GM12878 (cell line): ENCODE results near the gene SHB. TPM values are rescaled to one million over a fixed set of nuclear protein-coding genes. Genes with fewer than 3 reads are reported as not detected.

ENCODE experiments used
- ATAC-seq: fragments of 200-7000 bp; cut with Tn5 transposase; 3 replicates; pipeline ENCODE4 v1.9.1; 2020; ENCODE audit warnings: mild to moderate bottlenecking, moderate library complexity
- BruUV-seq: library from RNA; stranded (reverse); fragments of 400-500 nt; replicated peaks from 2 replicates; lab custom pipeline; 2021; lab: Mats Ljungman, UMichigan
- CTCF ChIA-PET: fragments of 300-600 bp; sonication (Branson Sonifier 250); formaldehyde crosslinking; extraction: SDS; loops from one replicate; lab custom pipeline; 2021; ENCODE audit warnings: inconsistent platforms; lab: Yijun Ruan, JAX
- POLR2A ChIA-PET: fragments of 350-600 bp; formaldehyde crosslinking; extraction: SDS; loops from one replicate; lab custom pipeline; 2021; ENCODE audit warnings: inconsistent platforms; lab: Charles Lee
- RAD21 ChIA-PET: fragments of 300-600 bp; sonication (Branson Sonifier 250); formaldehyde crosslinking; loops from one replicate; lab custom pipeline; 2023; ENCODE audit warnings: antibody characterized with exemption; ENCODE audit not compliant: unreplicated experiment; lab: Charles Lee
- SMC1A ChIA-PET: fragments of 300-600 bp; sonication (Branson Sonifier 250); formaldehyde crosslinking; loops from one replicate; lab custom pipeline; 2023; ENCODE audit not compliant: unreplicated experiment, uncharacterized antibody; lab: Charles Lee
- DNase-seq: peaks from one replicate; pipeline ENCODE4 v3.0.0-alpha.2; 2011; ENCODE audit warnings: low read depth, low spot score
- FAIRE-seq: peaks from 3 replicates; lab custom pipeline; 2011; peaks lifted over from hg19 to GRCh38; lab: Jason Lieb, UNC
- H2AFZ ChIP-seq: 2 replicates; pipeline ENCODE4 v1.6.0; 2011; ENCODE audit warnings: low read depth, low read length, control low read depth; ENCODE audit not compliant: control insufficient read depth
- H3K27ac ChIP-seq: 2 replicates; pipeline ENCODE4 v1.5.1; 2011; ENCODE audit warnings: control low read depth; ENCODE audit not compliant: control insufficient read depth, insufficient read depth
- H3K27me3 ChIP-seq, 2 experiments: replicated peaks in 1 of 2; 2 replicates each; pipeline versions ENCODE4 v1.6.0 to v1.6.1; 2011; ENCODE audit warnings: low read length in 1 of 2; ENCODE audit not compliant: control insufficient read depth in 2 of 2, insufficient read depth in 2 of 2
- H3K36me3 ChIP-seq, 2 experiments: 2 replicates each; pipeline ENCODE4 v1.5.1; 2011; ENCODE audit warnings: low read length in 1 of 2; ENCODE audit not compliant: control insufficient read depth in 2 of 2, insufficient read depth in 2 of 2
- H3K4me1 ChIP-seq: 2 replicates; pipeline ENCODE4 v1.6.1; 2011; ENCODE audit warnings: mild to moderate bottlenecking, low read length, moderate library complexity, mixed read lengths; ENCODE audit not compliant: control insufficient read depth, insufficient read depth
- H3K4me2 ChIP-seq: 2 replicates; pipeline ENCODE4 v1.6.0; 2011; ENCODE audit warnings: control low read depth; ENCODE audit not compliant: control insufficient read depth, insufficient read depth
- H3K4me3 ChIP-seq: fragments of 200-600 bp; sonication (generic); 2 replicates; pipeline ENCODE4 v1.5.1; 2016
- H3K79me2 ChIP-seq: 2 replicates; pipeline ENCODE4 v1.6.0; 2011; ENCODE audit warnings: low read length; ENCODE audit not compliant: control insufficient read depth, insufficient read depth
- H3K9ac ChIP-seq: 2 replicates; pipeline ENCODE4 v1.8.0; 2011; ENCODE audit warnings: low read length, control low read depth, mixed read lengths; ENCODE audit not compliant: control insufficient read depth, insufficient read depth
- H3K9me3 ChIP-seq: replicated peaks from 3 replicates; pipeline ENCODE4 v1.5.1; 2011; ENCODE audit warnings: mild to moderate bottlenecking, low read length; ENCODE audit not compliant: control insufficient read depth, insufficient read depth
- H4K20me1 ChIP-seq: 2 replicates; pipeline ENCODE4 v1.6.0; 2011; ENCODE audit not compliant: control insufficient read depth, insufficient read depth
- NBN ChIP-seq: fragments of 450-650 bp; IDR thresholded peaks from 2 replicates; pipeline ENCODE4 v1.6.1; 2016
- POLR2A ChIP-seq: IDR thresholded peaks from 2 replicates; pipeline ENCODE4 v1.6.1; 2011; ENCODE audit warnings: low read depth, mild to moderate bottlenecking, low read length
- POU2F2 ChIP-seq: IDR thresholded peaks from 3 replicates; pipeline ENCODE4 v1.6.1; 2011; ENCODE audit warnings: low read depth, mild to moderate bottlenecking, low read length, borderline replicate concordance
- SUPT20H ChIP-seq: IDR thresholded peaks from 2 replicates; pipeline ENCODE4 v1.6.1; 2011; ENCODE audit warnings: low read depth, mild to moderate bottlenecking, low read length, moderate library complexity, borderline replicate concordance; ENCODE audit not compliant: control insufficient read depth
- WRNIP1 ChIP-seq: IDR thresholded peaks from 2 replicates; pipeline ENCODE4 v1.6.1; 2011; ENCODE audit warnings: low read depth, low read length, improper control_type of control experiment, borderline replicate concordance
- WGBS: methylation state at CpG from one replicate; pipeline ENCODE4 v1.1.6; 2016; ENCODE audit warnings: low lambda C conversion rate; ENCODE audit not compliant: insufficient replicate concordance, insufficient coverage; ENCODE audit errors: missing lambda C conversion rate; 5-methylcytosine and 5-hydroxymethylcytosine counted together
- in situ Hi-C: fragments of 300-500 bp; cut with MboI; formaldehyde crosslinking; loops from 9 replicates; pipeline ENCODE4 v1.14.3; 2018; ENCODE audit warnings: mixed read lengths
- intact Hi-C: fragments of 100-400 bp; cut with micrococcal nuclease; formaldehyde crosslinking; loops from one replicate; pipeline ENCODE4 v1.14.2; 2022; ENCODE audit not compliant: unreplicated experiment
- polyA plus RNA-seq, 11 experiments: library from polyadenylated mRNA; depleted of rRNA in 4 of 11; unstranded in 6 of 11; stranded (reverse) in 5 of 11; fragments of >200 nt; fragmentation: Nextera tagmentation in 4 of 11; fragmentation: Illumina TruSeq in 1 of 11; extraction: Ambion mirVana in 4 of 11; extraction: Trizol in 1 of 11; gene quantifications; 1 replicate in 1 of 11; 2 replicates in 10 of 11; pipeline versions ENCODE4 v1.2.1 to v1.2.3, GENCODE V29; 2011 to 2016; ENCODE audit warnings: inconsistent platforms in 2 of 11, missing spikeins in 2 of 11, low read depth in 1 of 11
- total RNA-seq, 4 experiments: library from RNA; depleted of rRNA in 3 of 4; stranded (reverse); fragments of >200 nt in 3 of 4; fragmentation: Illumina TruSeq in 1 of 4; extraction: Trizol in 1 of 4; gene quantifications; 2 replicates each; pipeline versions ENCODE4 v1.2.1 to v1.2.3, GENCODE V29; 2013 to 2021
- TF ChIP-seq, protein P1 (sequence below): fragments of 450-650 bp; IDR thresholded peaks from 2 replicates; pipeline ENCODE4 v1.6.1; 2014; ENCODE audit warnings: mild to moderate bottlenecking
- TF ChIP-seq, protein P2 (sequence below): fragments of 450-650 bp; IDR thresholded peaks from 2 replicates; pipeline ENCODE4 v1.6.1; 2017; ENCODE audit warnings: mild to moderate bottlenecking, moderate library complexity
- TF ChIP-seq, protein P3 (sequence below): fragments of 450-650 bp; formaldehyde crosslinking; IDR thresholded peaks from 2 replicates; pipeline ENCODE4 v1.4.0; 2022; ENCODE audit warnings: mild to moderate bottlenecking, moderate library complexity

Gene SHB
- total and polyA plus RNA-seq, 10 of the 15 experiments (the other 5 are each of a cell fraction or from before 2014, with no cell fraction given): 0.29 to 6.2 (median 1.3) TPM

DNA sequence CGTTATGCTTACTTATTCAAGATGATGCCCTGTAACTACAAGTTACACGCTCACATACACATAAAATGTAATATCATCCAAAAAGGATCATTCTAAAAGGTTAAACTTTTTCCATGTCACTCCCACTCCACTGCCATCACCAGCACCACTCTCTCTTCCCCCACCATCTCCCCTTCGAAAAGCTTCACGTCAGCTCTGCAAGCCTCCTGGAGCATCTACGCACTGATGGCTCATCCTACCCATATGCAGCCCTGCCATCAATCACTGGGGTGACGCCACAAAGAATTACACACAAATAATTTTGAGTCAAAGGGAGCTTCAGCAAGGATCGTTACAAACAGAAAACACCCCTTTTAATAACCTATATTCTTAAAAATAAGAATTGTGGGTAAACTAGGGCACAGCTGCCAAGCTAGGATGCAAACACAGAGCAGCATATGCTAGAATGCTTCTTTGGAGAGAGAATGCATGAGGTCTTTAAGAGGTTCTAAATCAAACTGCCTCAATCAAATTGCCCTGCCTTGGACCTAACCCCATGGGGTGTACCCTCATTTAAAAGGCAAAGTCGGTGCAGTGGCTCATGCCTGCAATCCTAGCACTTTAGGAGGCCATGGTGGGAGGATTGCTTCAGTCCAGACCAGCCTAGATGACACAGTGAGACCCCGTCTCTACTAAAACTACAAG lies 56.1 kb downstream of the SHB start:
- no TSS peak for BruUV-seq
- no peaks in the 10 kb centered on the region for H4K20me1 ChIP-seq
- POLR2A ChIA-PET: interaction anchor here (1.5 kb wide), 1 partner anchor 11 kb away, joined by 3 read pairs; no protein-coding TSS in a partner anchor
- DNase-seq: no peak
- H3K27ac ChIP-seq: no peak overlapping the region
- no peak overlapping the region for H2AFZ ChIP-seq
- H3K9me3 ChIP-seq: no peaks in the 10 kb centered on the region
- in situ Hi-C loops (loop anchor here (25.0 kb wide), 1 partner anchor 526 kb away; the partner anchor contains the start of gene POLR1E), intact Hi-C loops (no loop called here)
- H3K79me2 ChIP-seq: no peaks in the 10 kb centered on the region
- SMC1A ChIA-PET: interaction anchor here (1.3 kb wide), 1 partner anchor 46 kb away, joined by 3 read pairs; no protein-coding TSS in a partner anchor
- H3K4me2 ChIP-seq: no peak overlapping the region
- no peaks in the 10 kb centered on the region; a peak in 1 of 4 replicates for H3K36me3 ChIP-seq
- RAD21 ChIA-PET: no interaction called here
- no peak for ATAC-seq
- FAIRE-seq: no peak
- peaks cover 13% of the 10 kb centered on the region for H3K4me1 ChIP-seq
- no peak overlapping the region for H3K4me3 ChIP-seq
- TF ChIP-seq, protein P1, sequence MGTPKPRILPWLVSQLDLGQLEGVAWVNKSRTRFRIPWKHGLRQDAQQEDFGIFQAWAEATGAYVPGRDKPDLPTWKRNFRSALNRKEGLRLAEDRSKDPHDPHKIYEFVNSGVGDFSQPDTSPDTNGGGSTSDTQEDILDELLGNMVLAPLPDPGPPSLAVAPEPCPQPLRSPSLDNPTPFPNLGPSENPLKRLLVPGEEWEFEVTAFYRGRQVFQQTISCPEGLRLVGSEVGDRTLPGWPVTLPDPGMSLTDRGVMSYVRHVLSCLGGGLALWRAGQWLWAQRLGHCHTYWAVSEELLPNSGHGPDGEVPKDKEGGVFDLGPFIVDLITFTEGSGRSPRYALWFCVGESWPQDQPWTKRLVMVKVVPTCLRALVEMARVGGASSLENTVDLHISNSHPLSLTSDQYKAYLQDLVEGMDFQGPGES: no peak
- TF ChIP-seq SUPT20H (no peak), POU2F2 (no peak), WRNIP1 (no peak), NBN (no peak), POLR2A (no peak)
- TF ChIP-seq, protein P2, sequence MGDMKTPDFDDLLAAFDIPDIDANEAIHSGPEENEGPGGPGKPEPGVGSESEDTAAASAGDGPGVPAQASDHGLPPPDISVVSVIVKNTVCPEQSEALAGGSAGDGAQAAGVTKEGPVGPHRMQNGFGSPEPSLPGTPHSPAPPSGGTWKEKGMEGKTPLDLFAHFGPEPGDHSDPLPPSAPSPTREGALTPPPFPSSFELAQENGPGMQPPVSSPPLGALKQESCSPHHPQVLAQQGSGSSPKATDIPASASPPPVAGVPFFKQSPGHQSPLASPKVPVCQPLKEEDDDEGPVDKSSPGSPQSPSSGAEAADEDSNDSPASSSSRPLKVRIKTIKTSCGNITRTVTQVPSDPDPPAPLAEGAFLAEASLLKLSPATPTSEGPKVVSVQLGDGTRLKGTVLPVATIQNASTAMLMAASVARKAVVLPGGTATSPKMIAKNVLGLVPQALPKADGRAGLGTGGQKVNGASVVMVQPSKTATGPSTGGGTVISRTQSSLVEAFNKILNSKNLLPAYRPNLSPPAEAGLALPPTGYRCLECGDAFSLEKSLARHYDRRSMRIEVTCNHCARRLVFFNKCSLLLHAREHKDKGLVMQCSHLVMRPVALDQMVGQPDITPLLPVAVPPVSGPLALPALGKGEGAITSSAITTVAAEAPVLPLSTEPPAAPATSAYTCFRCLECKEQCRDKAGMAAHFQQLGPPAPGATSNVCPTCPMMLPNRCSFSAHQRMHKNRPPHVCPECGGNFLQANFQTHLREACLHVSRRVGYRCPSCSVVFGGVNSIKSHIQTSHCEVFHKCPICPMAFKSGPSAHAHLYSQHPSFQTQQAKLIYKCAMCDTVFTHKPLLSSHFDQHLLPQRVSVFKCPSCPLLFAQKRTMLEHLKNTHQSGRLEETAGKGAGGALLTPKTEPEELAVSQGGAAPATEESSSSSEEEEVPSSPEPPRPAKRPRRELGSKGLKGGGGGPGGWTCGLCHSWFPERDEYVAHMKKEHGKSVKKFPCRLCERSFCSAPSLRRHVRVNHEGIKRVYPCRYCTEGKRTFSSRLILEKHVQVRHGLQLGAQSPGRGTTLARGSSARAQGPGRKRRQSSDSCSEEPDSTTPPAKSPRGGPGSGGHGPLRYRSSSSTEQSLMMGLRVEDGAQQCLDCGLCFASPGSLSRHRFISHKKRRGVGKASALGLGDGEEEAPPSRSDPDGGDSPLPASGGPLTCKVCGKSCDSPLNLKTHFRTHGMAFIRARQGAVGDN: no peak
- TF ChIP-seq, protein P3, sequence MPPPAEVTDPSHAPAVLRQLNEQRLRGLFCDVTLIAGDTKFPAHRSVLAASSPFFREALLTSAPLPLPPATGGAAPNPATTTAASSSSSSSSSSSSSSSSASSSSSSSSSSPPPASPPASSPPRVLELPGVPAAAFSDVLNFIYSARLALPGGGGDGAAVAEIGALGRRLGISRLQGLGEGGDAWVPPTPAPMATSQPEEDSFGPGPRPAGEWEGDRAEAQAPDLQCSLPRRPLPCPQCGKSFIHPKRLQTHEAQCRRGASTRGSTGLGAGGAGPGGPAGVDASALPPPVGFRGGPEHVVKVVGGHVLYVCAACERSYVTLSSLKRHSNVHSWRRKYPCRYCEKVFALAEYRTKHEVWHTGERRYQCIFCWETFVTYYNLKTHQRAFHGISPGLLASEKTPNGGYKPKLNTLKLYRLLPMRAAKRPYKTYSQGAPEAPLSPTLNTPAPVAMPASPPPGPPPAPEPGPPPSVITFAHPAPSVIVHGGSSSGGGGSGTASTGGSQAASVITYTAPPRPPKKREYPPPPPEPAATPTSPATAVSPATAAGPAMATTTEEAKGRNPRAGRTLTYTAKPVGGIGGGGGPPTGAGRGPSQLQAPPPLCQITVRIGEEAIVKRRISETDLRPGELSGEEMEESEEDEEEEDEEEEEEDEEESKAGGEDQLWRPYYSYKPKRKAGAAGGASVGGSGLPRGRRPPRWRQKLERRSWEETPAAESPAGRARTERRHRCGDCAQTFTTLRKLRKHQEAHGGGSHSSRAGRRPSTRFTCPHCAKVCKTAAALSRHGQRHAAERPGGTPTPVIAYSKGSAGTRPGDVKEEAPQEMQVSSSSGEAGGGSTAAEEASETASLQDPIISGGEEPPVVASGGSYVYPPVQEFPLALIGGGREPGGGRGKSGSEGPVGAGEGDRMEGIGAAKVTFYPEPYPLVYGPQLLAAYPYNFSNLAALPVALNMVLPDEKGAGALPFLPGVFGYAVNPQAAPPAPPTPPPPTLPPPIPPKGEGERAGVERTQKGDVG: no peak
- no peak overlapping the region for H3K9ac ChIP-seq
- H3K27me3 ChIP-seq: no peaks in the 10 kb centered on the region
- CTCF ChIA-PET: no interaction called here
- 76% methylated on average over 9 of the region's 9 CpGs for WGBS
